Measurements from ENCODE around the gene GRN.

- no peak for TF ChIP-seq ZNF274 (IDR thresholded peaks at IDR 0.05; ENCODE audit: low read depth, low read length)
- TF ChIP-seq YY1 (IDR thresholded peaks at IDR 0.05; ENCODE audit: insufficient read depth, insufficient read length), result no peak
Observed at GRCh38 chr17:44367231-44367979, 22.3 kb downstream of the GRN start.
